WTC11 (cell line): ENCODE data around the gene PLA2G4E.

Experiments used
- CREB1 ChIP-seq: sonication (generic); formaldehyde crosslinking; IDR thresholded peaks from 2 replicates; pipeline ENCODE4 v1.8.0; 2023; ENCODE audit warnings: mild to moderate bottlenecking, missing genetic modification reagents
- CREM ChIP-seq: sonication (generic); formaldehyde crosslinking; IDR thresholded peaks from 2 replicates; pipeline ENCODE4 v1.8.1; 2022; ENCODE audit warnings: mild to moderate bottlenecking, missing genetic modification reagents, moderate library complexity
- CTCF ChIP-seq: fragments of 200-600 bp; IDR thresholded peaks from 2 replicates; pipeline ENCODE4 v1.8.0; 2022; ENCODE audit warnings: antibody characterized with exemption
- ESRRA ChIP-seq: sonication (generic); formaldehyde crosslinking; IDR thresholded peaks from 2 replicates; pipeline ENCODE4 v1.8.1; 2022; ENCODE audit warnings: mild to moderate bottlenecking, missing genetic modification reagents, borderline replicate concordance
- GABPB1 ChIP-seq: sonication (generic); formaldehyde crosslinking; IDR thresholded peaks from 2 replicates; pipeline ENCODE4 v1.8.1; 2023; ENCODE audit warnings: mild to moderate bottlenecking, missing genetic modification reagents
- MAX ChIP-seq: sonication (generic); formaldehyde crosslinking; IDR thresholded peaks from 2 replicates; pipeline ENCODE4 v1.8.0; 2022; ENCODE audit warnings: mild to moderate bottlenecking, missing genetic modification reagents
- NFYB ChIP-seq: sonication (generic); formaldehyde crosslinking; conservative IDR thresholded peaks from 2 replicates; pipeline ENCODE4 v1.8.0; 2022; ENCODE audit warnings: low read depth, missing genetic modification reagents
- NR3C1 ChIP-seq: sonication (generic); formaldehyde crosslinking; conservative IDR thresholded peaks from 2 replicates; pipeline ENCODE4 v1.8.1; 2023; ENCODE audit warnings: low read depth, mild to moderate bottlenecking, missing genetic modification reagents
- PREB ChIP-seq: sonication (generic); formaldehyde crosslinking; IDR thresholded peaks from 2 replicates; pipeline ENCODE4 v1.8.1; 2022; ENCODE audit warnings: mild to moderate bottlenecking, missing genetic modification reagents, moderate library complexity, borderline replicate concordance
- SMAD3 ChIP-seq: sonication (generic); formaldehyde crosslinking; IDR thresholded peaks from 2 replicates; pipeline ENCODE4 v1.8.0; 2022; ENCODE audit warnings: missing genetic modification reagents, mild to moderate bottlenecking, borderline replicate concordance
- ZNF532 ChIP-seq: fragments of 250-450 bp; sonication (Bioruptor Pico); IDR thresholded peaks from 2 replicates; pipeline ENCODE4 v1.9.0; 2021; ENCODE audit warnings: mild to moderate bottlenecking, borderline replicate concordance
- TF ChIP-seq, protein P1 (sequence below): sonication (generic); formaldehyde crosslinking; IDR thresholded peaks from 2 replicates; pipeline ENCODE4 v1.8.0; 2023; ENCODE audit warnings: missing genetic modification reagents
- TF ChIP-seq, protein P2 (sequence below): sonication (generic); formaldehyde crosslinking; IDR thresholded peaks from 2 replicates; pipeline ENCODE4 v1.8.1; 2023; ENCODE audit warnings: mild to moderate bottlenecking, missing genetic modification reagents, moderate library complexity

GRCh38 chr15:41945731-41946130, 75.1 kb downstream of the PLA2G4E start:
- TF ChIP-seq ESRRA (CRISPR knock-in tag) (no peak), CTCF (no peak), GABPB1 (CRISPR knock-in tag) (no peak), SMAD3 (CRISPR knock-in tag) (no peak), CREM (CRISPR knock-in tag) (no peak), PREB (CRISPR knock-in tag) (no peak), NFYB (CRISPR knock-in tag) (no peak), CREB1 (CRISPR knock-in tag) (no peak), MAX (CRISPR knock-in tag) (no peak), NR3C1 (no peak), ZNF532 (no peak)
- TF ChIP-seq, protein P1, sequence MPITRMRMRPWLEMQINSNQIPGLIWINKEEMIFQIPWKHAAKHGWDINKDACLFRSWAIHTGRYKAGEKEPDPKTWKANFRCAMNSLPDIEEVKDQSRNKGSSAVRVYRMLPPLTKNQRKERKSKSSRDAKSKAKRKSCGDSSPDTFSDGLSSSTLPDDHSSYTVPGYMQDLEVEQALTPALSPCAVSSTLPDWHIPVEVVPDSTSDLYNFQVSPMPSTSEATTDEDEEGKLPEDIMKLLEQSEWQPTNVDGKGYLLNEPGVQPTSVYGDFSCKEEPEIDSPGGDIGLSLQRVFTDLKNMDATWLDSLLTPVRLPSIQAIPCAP (CRISPR knock-in tag) = no peak
- TF ChIP-seq, protein P2, sequence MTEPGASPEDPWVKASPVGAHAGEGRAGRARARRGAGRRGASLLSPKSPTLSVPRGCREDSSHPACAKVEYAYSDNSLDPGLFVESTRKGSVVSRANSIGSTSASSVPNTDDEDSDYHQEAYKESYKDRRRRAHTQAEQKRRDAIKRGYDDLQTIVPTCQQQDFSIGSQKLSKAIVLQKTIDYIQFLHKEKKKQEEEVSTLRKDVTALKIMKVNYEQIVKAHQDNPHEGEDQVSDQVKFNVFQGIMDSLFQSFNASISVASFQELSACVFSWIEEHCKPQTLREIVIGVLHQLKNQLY (CRISPR knock-in tag) = no peak
